Peyer's patch (tissue), 4 donors: ENCODE data around the gene SYT8.

Source experiments
- CTCF ChIP-seq, 6 experiments: fragments of 450-650 bp in 4 of 6; fragments of 200-600 bp in 2 of 6; sonication (generic) in 1 of 6; IDR thresholded peaks; one replicate each; pipeline ENCODE4 v1.5.1; 2017 to 2019; ENCODE audit warnings: antibody characterized with exemption in 6 of 6, mild to moderate bottlenecking in 3 of 6, moderate library complexity in 1 of 6
- POLR2A ChIP-seq, 2 donors: fragments of 450-650 bp; IDR thresholded peaks; one replicate each; pipeline ENCODE4 v1.5.1; 2017; ENCODE audit warnings: antibody characterized with exemption in 2 of 2, mild to moderate bottlenecking in 2 of 2, moderate library complexity in 2 of 2

- TF ChIP-seq CTCF (IDR thresholded peaks at IDR 0.05) (no peak), POLR2A (IDR thresholded peaks at IDR 0.05) (no peak)
Measured at GRCh38 chr11:1853376-1854131, 18.8 kb downstream of the SYT8 start.
